GM12872 (cell line): ENCODE results near the gene POC1B.

ENCODE experiments used
- TF ChIP-seq, protein P1 (sequence below): IDR thresholded peaks from 3 replicates; pipeline ENCODE4 v1.5.1; 2011; ENCODE audit warnings: low read depth, mild to moderate bottlenecking, low read length, moderate library complexity; ENCODE audit not compliant: insufficient read depth

POC1B gene

DNA sequence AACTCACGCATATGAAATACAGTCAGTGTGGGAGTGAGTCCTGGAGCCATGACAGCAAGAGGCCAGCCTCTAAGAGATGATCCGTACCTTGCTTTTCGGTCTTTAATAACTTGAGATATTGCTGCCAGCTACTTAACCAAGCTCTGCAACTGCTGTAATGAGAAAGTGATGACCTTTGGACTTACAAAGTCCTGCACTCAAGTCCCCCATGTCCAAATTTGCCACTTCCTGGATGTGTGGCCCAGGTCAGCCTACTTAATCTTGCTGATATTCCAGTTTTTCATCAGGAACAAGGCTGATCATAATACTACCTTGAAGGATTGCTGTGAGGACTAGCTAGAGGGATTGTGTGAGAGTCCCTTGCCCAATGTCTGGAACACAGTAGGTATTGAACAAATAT lies 139.7 kb downstream of the POC1B start:
- TF ChIP-seq, protein P1, sequence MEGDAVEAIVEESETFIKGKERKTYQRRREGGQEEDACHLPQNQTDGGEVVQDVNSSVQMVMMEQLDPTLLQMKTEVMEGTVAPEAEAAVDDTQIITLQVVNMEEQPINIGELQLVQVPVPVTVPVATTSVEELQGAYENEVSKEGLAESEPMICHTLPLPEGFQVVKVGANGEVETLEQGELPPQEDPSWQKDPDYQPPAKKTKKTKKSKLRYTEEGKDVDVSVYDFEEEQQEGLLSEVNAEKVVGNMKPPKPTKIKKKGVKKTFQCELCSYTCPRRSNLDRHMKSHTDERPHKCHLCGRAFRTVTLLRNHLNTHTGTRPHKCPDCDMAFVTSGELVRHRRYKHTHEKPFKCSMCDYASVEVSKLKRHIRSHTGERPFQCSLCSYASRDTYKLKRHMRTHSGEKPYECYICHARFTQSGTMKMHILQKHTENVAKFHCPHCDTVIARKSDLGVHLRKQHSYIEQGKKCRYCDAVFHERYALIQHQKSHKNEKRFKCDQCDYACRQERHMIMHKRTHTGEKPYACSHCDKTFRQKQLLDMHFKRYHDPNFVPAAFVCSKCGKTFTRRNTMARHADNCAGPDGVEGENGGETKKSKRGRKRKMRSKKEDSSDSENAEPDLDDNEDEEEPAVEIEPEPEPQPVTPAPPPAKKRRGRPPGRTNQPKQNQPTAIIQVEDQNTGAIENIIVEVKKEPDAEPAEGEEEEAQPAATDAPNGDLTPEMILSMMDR, result no peak

DNA sequence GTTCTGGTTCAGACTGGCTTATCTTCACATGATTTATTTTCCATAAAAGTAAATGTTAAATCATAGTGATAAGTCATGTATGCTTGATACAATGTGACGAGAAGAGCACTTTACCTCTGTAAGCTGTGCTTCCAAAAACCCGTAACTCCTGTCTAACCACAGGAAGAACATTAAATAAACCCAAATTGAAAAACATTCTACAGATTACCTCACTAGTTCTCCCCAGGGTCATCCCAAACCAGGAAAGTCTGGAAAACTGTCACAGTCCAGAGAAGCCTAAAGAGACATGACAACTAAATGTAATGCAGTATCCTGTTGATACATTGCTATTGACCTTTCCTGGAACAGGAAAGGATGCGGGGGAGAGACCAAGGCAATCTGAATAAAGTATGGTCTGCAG lies 141.0 kb downstream of the POC1B start:
- TF ChIP-seq, protein P1, result no peak

DNA sequence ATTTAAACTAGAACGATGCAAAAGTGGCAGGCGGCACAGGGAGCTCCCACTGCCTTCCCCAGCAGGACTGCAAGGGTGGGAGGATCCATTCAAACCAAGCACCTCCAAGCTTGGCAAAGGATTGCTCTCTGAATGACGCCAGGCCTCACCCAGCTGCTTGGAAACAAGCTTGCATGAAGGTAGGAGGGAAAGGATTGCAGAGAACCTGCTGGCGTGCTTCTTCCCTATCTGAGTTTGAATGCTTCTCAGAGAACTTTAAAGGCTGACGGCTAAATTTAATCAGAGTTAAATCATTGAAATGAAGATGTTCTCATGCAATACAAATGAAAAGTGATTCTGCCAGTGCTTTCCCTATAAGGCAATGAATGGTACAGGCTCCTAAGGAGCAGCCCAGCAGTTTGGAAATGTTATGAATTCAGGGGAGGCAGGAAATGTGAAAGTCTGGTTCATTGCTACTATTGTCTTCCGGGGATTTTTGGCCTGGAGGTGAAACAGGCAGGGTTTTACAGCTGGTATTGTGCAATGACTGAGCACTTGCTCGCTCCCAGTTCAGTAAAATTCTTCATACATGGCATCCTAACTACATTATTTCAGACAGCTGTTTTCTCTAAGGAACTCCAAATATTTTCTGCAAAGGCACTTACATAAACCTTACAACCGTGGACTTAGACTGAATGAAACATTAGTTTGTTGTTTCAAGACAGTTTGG lies 141.6 kb downstream of the POC1B start:
- TF ChIP-seq, protein P1, result no peak

DNA sequence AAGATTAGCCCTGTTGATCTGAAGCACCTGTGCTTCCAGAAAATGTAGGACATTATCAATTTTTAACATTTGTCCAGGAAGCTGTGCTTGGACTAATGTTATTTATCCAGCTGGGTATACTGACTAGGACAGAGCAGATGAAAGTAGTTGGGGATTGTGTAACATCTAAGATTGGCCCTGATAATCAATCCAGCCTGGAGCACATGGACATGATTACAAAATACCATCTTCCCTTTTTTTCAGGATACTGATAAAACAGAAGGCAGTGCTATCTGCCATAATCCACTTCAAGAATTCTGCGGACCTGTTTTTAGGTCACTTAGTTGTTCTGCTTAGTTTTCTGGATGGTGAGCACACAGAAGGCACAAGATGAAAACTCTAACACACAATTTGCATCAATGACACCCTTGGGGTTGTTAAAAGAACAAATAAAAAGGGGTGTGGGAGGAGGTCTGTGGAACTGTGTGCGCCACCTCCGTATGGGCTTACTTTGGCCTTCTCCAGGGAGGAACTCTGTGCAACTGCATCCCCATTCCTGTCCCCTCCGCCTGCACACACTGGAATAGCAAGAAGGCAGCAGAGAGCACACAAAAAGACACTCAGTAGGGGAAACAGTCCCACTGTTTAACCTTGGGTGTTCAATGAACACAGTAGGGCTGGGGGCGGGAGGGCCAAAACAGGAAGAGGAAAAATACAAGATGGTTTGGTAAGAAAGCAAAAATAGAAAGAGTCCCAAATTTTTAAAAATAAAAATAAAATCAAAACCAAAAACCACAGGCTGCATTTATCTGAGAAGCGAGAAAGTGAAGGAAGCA lies 142.4 kb downstream of the POC1B start:
- TF ChIP-seq, protein P1, result no peak

DNA sequence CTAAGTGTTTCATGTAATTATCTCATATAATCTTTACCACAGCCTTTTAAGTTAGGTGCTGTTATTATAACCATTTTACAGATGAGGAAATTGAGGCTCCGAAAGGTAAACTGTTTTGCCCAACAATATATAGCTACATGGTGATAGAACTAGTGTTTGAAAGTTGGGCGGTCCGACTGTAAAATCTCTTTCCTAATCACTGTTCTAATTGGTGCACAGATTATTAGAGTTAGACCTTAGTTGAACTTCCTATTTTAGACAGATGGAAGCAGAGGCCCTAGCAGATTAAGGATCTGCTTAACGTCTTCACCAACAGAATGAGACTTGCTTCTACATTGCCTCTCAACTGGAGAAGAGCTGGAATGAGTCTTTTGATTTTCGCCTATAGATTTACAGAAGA lies 143.5 kb downstream of the POC1B start:
- TF ChIP-seq, protein P1, result no peak

DNA sequence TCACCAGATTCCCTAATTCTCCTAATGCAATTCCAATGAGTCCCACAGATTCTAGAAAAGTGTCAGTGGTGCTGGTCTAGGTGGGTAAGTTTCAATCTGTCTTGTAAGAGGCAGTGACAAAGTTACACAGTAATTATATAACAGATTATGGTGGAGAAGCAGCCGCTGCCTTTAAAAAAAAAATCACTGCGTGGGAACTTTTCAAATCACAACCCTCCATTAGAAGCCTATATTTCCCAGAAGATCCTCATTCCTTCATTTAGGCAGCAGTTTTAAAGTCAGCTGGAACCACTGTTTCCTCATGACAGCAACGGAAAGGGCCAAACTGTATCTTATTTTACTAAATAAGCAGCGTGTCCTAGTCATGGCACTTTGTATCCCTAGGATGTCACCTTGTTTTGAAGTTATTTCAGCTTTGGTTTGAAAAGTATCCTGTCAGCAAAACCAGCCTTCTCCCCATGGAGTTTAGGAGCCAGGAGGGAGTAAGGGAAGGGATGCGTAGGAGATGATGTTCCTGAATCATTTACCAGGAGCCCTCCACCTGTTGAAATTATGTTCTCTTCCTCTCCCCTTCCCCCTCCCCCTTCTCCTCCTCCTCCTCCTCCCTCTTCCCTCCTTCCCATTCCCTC lies 145.9 kb downstream of the POC1B start:
- TF ChIP-seq, protein P1, result no peak

DNA sequence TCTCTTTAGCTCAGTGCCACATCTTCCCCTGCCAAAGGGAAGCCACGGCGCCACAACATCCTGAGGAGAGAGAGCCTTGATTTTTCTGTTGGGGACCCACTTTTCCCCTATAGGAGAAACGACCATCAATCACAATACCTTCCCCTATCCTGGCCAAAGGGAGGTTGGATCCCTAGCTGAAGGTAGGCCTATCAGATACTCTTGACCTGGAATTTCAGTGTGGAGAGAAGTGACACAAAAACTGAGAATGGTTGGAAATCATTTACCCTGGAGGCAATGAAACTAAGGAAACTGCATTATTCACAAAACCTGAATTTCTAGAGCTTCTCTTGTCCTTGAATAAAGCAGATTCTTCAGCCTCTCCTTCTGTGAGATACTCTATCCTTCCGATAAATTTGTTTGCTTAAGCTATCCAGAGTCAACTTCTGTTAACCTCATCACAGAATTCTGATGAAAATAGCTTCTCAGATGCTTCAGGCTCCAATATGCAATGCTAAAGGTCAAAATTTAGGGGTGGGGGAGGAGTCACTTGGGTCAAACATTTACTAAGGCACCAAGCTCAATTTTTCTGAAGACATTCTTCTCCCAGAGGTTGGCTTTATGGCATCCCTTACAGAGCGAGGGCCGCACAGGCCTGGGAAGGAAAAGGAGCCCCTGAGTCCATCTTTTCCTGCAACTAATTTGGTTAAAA lies 146.6 kb downstream of the POC1B start:
- TF ChIP-seq, protein P1, result no peak
